Osteoblast (primary cell): ENCODE results near the gene TYMP. TPM values are rescaled to one million over a fixed set of nuclear protein-coding genes. Genes with fewer than 3 reads are reported as not detected.

Experiments used
- DNase-seq: peaks from one replicate; pipeline ENCODE4 v3.0.0; 2011; ENCODE audit warnings: low spot score, mixed read lengths; ENCODE audit not compliant: insufficient read length; ENCODE audit errors: missing footprints
- H2AFZ ChIP-seq: 2 replicates; pipeline ENCODE4 v1.6.0; 2011; ENCODE audit warnings: mild to moderate bottlenecking, low read length
- H3K27ac ChIP-seq: 2 replicates; pipeline ENCODE4 v1.5.1; 2011; ENCODE audit warnings: mild to moderate bottlenecking, low read depth, low read length, moderate library complexity
- H3K27me3 ChIP-seq: 2 replicates; pipeline ENCODE4 v1.6.0; 2012; ENCODE audit warnings: mild to moderate bottlenecking, control low read depth, inconsistent platforms, low read length, moderate library complexity; ENCODE audit not compliant: insufficient read depth
- H3K36me3 ChIP-seq: 2 replicates; pipeline ENCODE4 v1.5.1; 2011; ENCODE audit warnings: mild to moderate bottlenecking, low read length, control low read depth, moderate library complexity; ENCODE audit not compliant: insufficient read depth
- H3K4me1 ChIP-seq: 2 replicates; pipeline ENCODE4 v1.5.1; 2011; ENCODE audit warnings: mild to moderate bottlenecking, low read length, control low read depth, moderate library complexity; ENCODE audit not compliant: insufficient read depth
- H3K4me2 ChIP-seq: 2 replicates; pipeline ENCODE4 v1.6.0; 2011; ENCODE audit warnings: mild to moderate bottlenecking, low read length; ENCODE audit not compliant: insufficient read depth
- H3K4me3 ChIP-seq: fragments of 200-600 bp; sonication (generic); 3 replicates; pipeline ENCODE4 v1.5.1; 2012; ENCODE audit warnings: mild to moderate bottlenecking, low read length, inconsistent platforms; ENCODE audit not compliant: insufficient read depth
- H3K79me2 ChIP-seq: 2 replicates; pipeline ENCODE4 v1.6.0; 2012; ENCODE audit warnings: mild to moderate bottlenecking, low read length, control low read depth, inconsistent platforms; ENCODE audit not compliant: insufficient read depth
- H3K9me3 ChIP-seq: 2 replicates; pipeline ENCODE4 v1.5.1; 2011; ENCODE audit warnings: low read depth, low read length, control low read depth
- H4K20me1 ChIP-seq: 2 replicates; pipeline ENCODE4 v1.6.0; 2012; ENCODE audit warnings: mild to moderate bottlenecking, low read length, control low read depth; ENCODE audit not compliant: insufficient read depth
- total RNA-seq: library from RNA; depleted of rRNA; stranded (reverse); fragments of >200 nt; gene quantifications from 2 replicates; pipeline ENCODE4 v1.2.3, GENCODE V29; 2012
- TF ChIP-seq, protein P1 (sequence below): IDR thresholded peaks from 2 replicates; pipeline ENCODE4 v1.5.1; 2011; ENCODE audit warnings: mild to moderate bottlenecking, low read depth, low read length, moderate library complexity; ENCODE audit errors: extremely low read depth

TYMP gene
- total RNA-seq, 1 donor = 30.0 TPM

DNA sequence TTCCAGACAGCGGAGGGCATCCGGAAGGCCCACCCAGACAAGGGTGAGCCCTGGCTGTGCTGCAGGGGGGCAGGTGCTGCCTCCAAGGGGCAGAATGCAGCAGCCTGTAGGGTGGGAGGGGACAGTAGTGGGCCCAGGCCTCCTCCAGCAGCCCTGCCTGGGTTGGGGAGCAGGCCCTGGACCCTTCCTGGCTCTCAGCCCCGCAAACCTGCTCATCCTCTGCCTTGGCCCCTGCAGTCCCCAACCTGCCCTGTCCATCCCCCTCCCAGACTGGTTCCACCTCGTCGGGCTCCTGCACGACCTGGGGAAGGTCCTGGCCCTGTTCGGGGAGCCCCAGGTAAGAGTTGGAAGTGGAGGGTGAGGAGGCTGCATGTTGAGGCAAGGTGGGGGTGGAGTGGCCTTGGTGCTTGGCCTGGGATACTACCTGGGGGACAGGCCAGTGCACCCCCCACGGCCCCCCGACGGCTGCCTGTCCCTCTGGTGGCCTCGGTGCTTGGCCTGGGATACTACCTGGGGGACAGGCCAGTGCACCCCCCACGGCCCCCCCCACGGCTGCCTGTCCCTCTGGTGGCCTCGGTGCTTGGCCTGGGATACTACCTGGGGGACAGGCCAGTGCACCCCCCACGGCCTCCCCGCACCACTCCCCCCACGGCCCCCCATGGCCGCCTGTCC is 41.7 kb downstream of the TYMP start:
- TF ChIP-seq, protein P1, sequence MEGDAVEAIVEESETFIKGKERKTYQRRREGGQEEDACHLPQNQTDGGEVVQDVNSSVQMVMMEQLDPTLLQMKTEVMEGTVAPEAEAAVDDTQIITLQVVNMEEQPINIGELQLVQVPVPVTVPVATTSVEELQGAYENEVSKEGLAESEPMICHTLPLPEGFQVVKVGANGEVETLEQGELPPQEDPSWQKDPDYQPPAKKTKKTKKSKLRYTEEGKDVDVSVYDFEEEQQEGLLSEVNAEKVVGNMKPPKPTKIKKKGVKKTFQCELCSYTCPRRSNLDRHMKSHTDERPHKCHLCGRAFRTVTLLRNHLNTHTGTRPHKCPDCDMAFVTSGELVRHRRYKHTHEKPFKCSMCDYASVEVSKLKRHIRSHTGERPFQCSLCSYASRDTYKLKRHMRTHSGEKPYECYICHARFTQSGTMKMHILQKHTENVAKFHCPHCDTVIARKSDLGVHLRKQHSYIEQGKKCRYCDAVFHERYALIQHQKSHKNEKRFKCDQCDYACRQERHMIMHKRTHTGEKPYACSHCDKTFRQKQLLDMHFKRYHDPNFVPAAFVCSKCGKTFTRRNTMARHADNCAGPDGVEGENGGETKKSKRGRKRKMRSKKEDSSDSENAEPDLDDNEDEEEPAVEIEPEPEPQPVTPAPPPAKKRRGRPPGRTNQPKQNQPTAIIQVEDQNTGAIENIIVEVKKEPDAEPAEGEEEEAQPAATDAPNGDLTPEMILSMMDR = no peak
- no peaks in the 10 kb centered on the region for H3K27me3 ChIP-seq
- H3K27ac ChIP-seq = no peak overlapping the region
- H3K9me3 ChIP-seq = no peaks in the 10 kb centered on the region
- H3K79me2 ChIP-seq = no peaks in the 10 kb centered on the region
- no peaks in the 10 kb centered on the region for H3K36me3 ChIP-seq
- no peak overlapping the region for H3K4me3 ChIP-seq
- peak; percentile 65 for DNase-seq
- no peaks in the 10 kb centered on the region for H4K20me1 ChIP-seq
- H3K4me1 ChIP-seq = no peaks in the 10 kb centered on the region
- H3K4me2 ChIP-seq = no peak overlapping the region
- no peak overlapping the region for H2AFZ ChIP-seq

DNA sequence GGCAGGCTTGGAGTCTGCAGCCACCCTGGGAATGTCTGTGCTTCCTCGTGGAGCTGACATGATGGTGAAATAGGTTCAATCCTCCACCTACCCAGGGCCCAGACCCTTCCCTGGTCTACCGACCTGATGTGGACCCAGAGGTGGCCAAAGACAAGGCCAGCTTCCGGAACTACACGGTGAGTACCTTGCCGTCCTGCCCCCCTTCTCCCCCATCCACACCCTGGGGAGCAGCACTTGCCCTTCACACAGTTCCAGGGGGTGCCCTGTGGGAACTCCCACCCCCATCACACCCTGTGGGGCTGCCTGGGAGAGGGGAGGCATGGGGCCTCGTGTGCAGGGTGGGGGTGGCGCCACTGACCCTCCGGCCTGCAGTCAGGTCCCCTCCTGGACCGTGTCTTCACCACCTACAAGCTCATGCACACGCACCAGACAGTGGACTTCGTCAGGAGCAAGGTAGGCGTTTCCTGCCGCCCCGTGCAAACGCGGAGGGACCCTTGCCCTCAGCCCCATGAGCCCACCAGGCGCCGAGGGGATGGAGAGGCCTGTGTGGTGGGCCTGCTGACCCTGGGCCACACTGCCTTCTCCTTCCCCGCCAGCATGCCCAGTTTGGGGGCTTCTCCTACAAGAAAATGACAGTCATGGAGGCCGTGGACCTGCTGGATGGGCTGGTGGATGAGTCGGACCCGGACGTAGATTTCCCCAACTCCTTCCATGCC is 42.4 kb downstream of the TYMP start:
- H3K79me2 ChIP-seq = no peaks in the 10 kb centered on the region
- DNase-seq = peak; percentile 83
- no peaks in the 10 kb centered on the region for H3K9me3 ChIP-seq
- peak overlapping the region; percentile 33 for H3K4me2 ChIP-seq
- H2AFZ ChIP-seq = no peak overlapping the region
- H3K36me3 ChIP-seq = no peaks in the 10 kb centered on the region
- H3K27me3 ChIP-seq = no peaks in the 10 kb centered on the region
- TF ChIP-seq, protein P1 = no peak
- no peak overlapping the region for H3K4me3 ChIP-seq
- H4K20me1 ChIP-seq = no peaks in the 10 kb centered on the region
- H3K27ac ChIP-seq = no peak overlapping the region
- H3K4me1 ChIP-seq = no peaks in the 10 kb centered on the region

DNA sequence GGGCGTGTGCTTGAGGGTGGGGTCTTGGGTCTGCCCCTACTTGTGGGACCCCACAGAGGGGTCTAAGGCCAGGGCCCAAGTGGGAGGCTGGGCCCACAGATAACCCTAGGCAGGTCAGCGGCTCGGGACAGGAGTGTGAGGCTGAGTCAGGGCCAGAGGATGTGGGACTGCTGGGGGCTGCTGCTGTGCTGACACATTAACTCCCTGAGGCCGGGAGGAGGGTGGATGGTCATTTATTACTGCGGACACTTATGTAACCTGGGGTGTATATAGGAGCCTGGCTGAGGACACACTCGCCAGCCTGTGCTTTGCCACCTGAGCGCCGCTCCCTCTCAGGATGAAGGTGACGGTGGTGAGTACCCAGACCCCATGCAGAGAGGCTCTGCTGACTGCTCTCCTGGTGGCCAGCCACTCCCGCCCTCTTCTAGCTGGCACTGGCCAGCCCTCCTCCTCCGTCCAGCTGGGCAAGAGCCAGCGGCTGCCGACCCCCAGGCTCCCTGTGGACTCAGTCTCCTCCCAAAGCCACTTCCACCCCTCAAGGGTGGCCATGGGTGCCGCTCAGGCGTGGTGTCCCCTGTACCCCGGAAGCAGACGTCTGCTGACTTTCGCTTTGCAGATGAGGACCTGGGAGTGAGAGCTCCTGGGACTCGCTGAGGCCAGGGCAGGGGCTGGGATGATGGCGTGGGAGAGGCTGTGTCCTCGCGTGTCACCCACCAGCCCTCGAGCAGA is 43.1 kb downstream of the TYMP start, which contains the start of gene MIOX:
TSS of gene MIOX (plus strand) at position 299 of the 729 bp plus-strand sequence. CDS start at position 338, 39 bp downstream.
- Histone ChIP-seq H3K9me3 (no peaks in the 10 kb centered on the region), H3K27ac (no peak within 1 kb of the TSS), H2AFZ (no peak within 1 kb of the TSS), H3K4me2 (peak within 1 kb of the TSS; percentile 33), H3K4me3 (peak within 1 kb of the TSS; percentile 13), H3K4me1 (no peaks in the 10 kb centered on the region), H3K36me3 (no peaks in the 10 kb centered on the region), H4K20me1 (no peaks in the 10 kb centered on the region), H3K79me2 (no peaks in the 10 kb centered on the region), H3K27me3 (no peaks in the 10 kb centered on the region)
- peak; percentile 94 for DNase-seq
- TF ChIP-seq, protein P1 = no peak
